ENCODE measurements around the gene GPD1. TPM values are rescaled to one million over a fixed set of nuclear protein-coding genes. Genes with fewer than 3 reads are reported as not detected.
A peak's percentile ranks its signal among the peaks of the same experiment; 100 is the strongest.

The GPD1 gene
- total RNA-seq, 1 experiment from 2014 or later, result 1.5 TPM

- Mint-ChIP-seq H3K27ac (ENCODE audit: unreplicated experiment) (peak overlapping the region; percentile 97), H3K4me3 (ENCODE audit: unreplicated experiment) (no peak overlapping the region), H3K36me3 (ENCODE audit: insufficient read depth, unreplicated experiment) (peaks cover 15% of the 10 kb centered on the region), H3K27me3 (ENCODE audit: insufficient read depth, unreplicated experiment) (no peaks in the 10 kb centered on the region), H3K9me3 (ENCODE audit: unreplicated experiment) (no peaks in the 10 kb centered on the region), H3K4me1 (ENCODE audit: low read depth, unreplicated experiment) (peaks cover 19% of the 10 kb centered on the region)
- CTCF ChIA-PET, result interaction anchor here (0.7 to 4.4 kb wide), 7 partner anchors 9 to 79 kb away, joined by 3 to 105 read pairs (median 3); partner anchors contain the start of gene SMARCD1
- Histone ChIP-seq H3K4me3 (ENCODE audit: low read depth, low read length) (no peak overlapping the region), H3K9me3 (no peaks in the 10 kb centered on the region), H3K27me3 (replicated peaks; ENCODE audit: control insufficient read depth, insufficient read depth, low read length) (no peaks in the 10 kb centered on the region), H3K36me3 (ENCODE audit: control insufficient read depth, insufficient read depth, low read length) (no peaks in the 10 kb centered on the region), H3K4me1 (peaks cover 40% of the 10 kb centered on the region)
- no TSS peak for BruUV-seq (replicated peaks)
- no peak for DNase-seq
- no peak for TF ChIP-seq CTCF (IDR thresholded peaks at IDR 0.05; ENCODE audit: insufficient read depth in 1 of 2, low read depth in 1 of 2, low read length in 1 of 2, severe bottlenecking in 1 of 2, unreplicated experiment in 1 of 2)
- intact Hi-C loops (cut with micrococcal nuclease; ENCODE audit: unreplicated experiment), result no loop called here
- POLR2A ChIA-PET, result interaction anchor here (1.8 kb wide), 1 partner anchor 24 kb away, joined by 19 read pairs; the partner anchor contains the start of gene SMARCD1
Observed at GRCh38 chr12:50109319-50109718, 5.5 kb downstream of the GPD1 start.

GRCh38 chr12:50110127-50110761, 6.4 kb downstream of the GPD1 start:
- CTCF ChIA-PET, result interaction anchor here (0.6 to 4.4 kb wide), 21 partner anchors 9 to 497 kb away, joined by 3 to 105 read pairs (median 5); partner anchors contain the start of genes CERS5 and SMARCD1
- Mint-ChIP-seq H3K27me3 (ENCODE audit: insufficient read depth, unreplicated experiment) (no peaks in the 10 kb centered on the region), H3K4me1 (ENCODE audit: low read depth, unreplicated experiment) (peaks cover 17% of the 10 kb centered on the region), H3K27ac (ENCODE audit: unreplicated experiment) (peak overlapping the region; percentile 97), H3K36me3 (ENCODE audit: insufficient read depth, unreplicated experiment) (peaks cover 17% of the 10 kb centered on the region), H3K4me3 (ENCODE audit: unreplicated experiment) (peak overlapping the region; percentile 49), H3K9me3 (ENCODE audit: unreplicated experiment) (no peaks in the 10 kb centered on the region)
- H3K36me3 ChIP-seq (ENCODE audit: control insufficient read depth, insufficient read depth, low read length), result no peaks in the 10 kb centered on the region
- peak; percentile 65 to 87 for DNase-seq
- intact Hi-C loops (cut with micrococcal nuclease; ENCODE audit: unreplicated experiment), result no loop called here
- H3K4me1 ChIP-seq, result peaks cover 31% of the 10 kb centered on the region
- TF ChIP-seq CTCF (IDR thresholded peaks at IDR 0.05; ENCODE audit: insufficient read depth in 1 of 2, low read depth in 1 of 2, low read length in 1 of 2, severe bottlenecking in 1 of 2, unreplicated experiment in 1 of 2), result no peak
- H3K9me3 ChIP-seq, result no peaks in the 10 kb centered on the region
- H3K4me3 ChIP-seq (ENCODE audit: low read depth, low read length), result no peak overlapping the region
- no peaks in the 10 kb centered on the region for H3K27me3 ChIP-seq (replicated peaks; ENCODE audit: control insufficient read depth, insufficient read depth, low read length)
- POLR2A ChIA-PET, result interaction anchor here (0.5 to 1.8 kb wide), 12 partner anchors 10 to 1282 kb away, joined by 3 to 19 read pairs (median 4); partner anchors contain the start of genes RACGAP1 and SMARCD1
- BruUV-seq (replicated peaks), result no TSS peak

- intact Hi-C loops (cut with micrococcal nuclease; ENCODE audit: unreplicated experiment), result loop anchor here (1.0 kb wide), 3 partner anchors 10 to 86 kb away; partner anchors contain the start of gene RACGAP1
- Histone ChIP-seq H3K36me3 (ENCODE audit: control insufficient read depth, insufficient read depth, low read length) (no peaks in the 10 kb centered on the region), H3K27me3 (replicated peaks; ENCODE audit: control insufficient read depth, insufficient read depth, low read length) (no peaks in the 10 kb centered on the region), H3K4me1 (peaks cover 25% of the 10 kb centered on the region), H3K9me3 (no peaks in the 10 kb centered on the region), H3K4me3 (ENCODE audit: low read depth, low read length) (no peak overlapping the region)
- no peak for TF ChIP-seq CTCF (IDR thresholded peaks at IDR 0.05; ENCODE audit: insufficient read depth in 1 of 2, low read depth in 1 of 2, low read length in 1 of 2, severe bottlenecking in 1 of 2, unreplicated experiment in 1 of 2)
- no peaks in the 10 kb centered on the region for H3K9me3 Mint-ChIP-seq (ENCODE audit: unreplicated experiment)
- no peaks in the 10 kb centered on the region for H3K27me3 Mint-ChIP-seq (ENCODE audit: insufficient read depth, unreplicated experiment)
- ChIA-PET CTCF (interaction anchor here (0.6 to 4.4 kb wide), 28 partner anchors 7 to 1225 kb away, joined by 3 to 105 read pairs (median 6); partner anchors contain the start of genes CERS5, GPD1, NCKAP5L and SMARCD1), POLR2A (interaction anchor here (0.5 to 2.3 kb wide), 18 partner anchors 10 to 1281 kb away, joined by 3 to 30 read pairs (median 6); partner anchors contain the start of genes CERS5, RACGAP1, SMARCD1 and TMBIM6)
- DNase-seq, result peak; percentile 71 to 87
- peak overlapping the region; percentile 97 for H3K27ac Mint-ChIP-seq (ENCODE audit: unreplicated experiment)
- BruUV-seq (replicated peaks), result no TSS peak
- H3K4me3 Mint-ChIP-seq (ENCODE audit: unreplicated experiment), result peak overlapping the region; percentile 49
- peaks cover 16% of the 10 kb centered on the region for H3K4me1 Mint-ChIP-seq (ENCODE audit: low read depth, unreplicated experiment)
- peaks cover 23% of the 10 kb centered on the region for H3K36me3 Mint-ChIP-seq (ENCODE audit: insufficient read depth, unreplicated experiment)
Observed at GRCh38 chr12:50110762-50111351, 7.0 kb downstream of the GPD1 start.

All from Caco-2 (cell line).